GM12801 (cell line): ENCODE data around the gene FLVCR1.

Experiments used
- TF ChIP-seq, protein P1 (sequence below): IDR thresholded peaks from one replicate; pipeline ENCODE4 v1.5.1; 2011; ENCODE audit warnings: control low read depth; ENCODE audit not compliant: insufficient read length; ENCODE audit errors: extremely low read depth

The FLVCR1 gene

DNA sequence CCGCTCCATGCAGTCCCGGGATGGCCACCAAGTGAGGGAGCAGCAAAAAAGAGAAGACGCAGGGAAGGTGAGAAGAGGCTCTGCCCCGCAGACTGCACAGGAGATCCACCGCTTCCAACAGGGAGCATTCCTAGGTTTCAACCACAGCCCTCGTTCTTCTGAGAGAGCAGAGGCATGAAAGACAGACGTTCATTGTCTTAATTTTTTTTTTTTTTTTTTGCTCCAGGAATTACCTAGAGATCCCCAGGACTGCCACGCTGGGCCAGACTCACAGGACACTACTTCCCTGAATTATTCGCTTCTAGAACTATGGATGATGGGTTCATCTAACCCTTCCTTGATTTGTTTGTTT, 59.0 kb downstream of the FLVCR1 start:
- TF ChIP-seq, protein P1, sequence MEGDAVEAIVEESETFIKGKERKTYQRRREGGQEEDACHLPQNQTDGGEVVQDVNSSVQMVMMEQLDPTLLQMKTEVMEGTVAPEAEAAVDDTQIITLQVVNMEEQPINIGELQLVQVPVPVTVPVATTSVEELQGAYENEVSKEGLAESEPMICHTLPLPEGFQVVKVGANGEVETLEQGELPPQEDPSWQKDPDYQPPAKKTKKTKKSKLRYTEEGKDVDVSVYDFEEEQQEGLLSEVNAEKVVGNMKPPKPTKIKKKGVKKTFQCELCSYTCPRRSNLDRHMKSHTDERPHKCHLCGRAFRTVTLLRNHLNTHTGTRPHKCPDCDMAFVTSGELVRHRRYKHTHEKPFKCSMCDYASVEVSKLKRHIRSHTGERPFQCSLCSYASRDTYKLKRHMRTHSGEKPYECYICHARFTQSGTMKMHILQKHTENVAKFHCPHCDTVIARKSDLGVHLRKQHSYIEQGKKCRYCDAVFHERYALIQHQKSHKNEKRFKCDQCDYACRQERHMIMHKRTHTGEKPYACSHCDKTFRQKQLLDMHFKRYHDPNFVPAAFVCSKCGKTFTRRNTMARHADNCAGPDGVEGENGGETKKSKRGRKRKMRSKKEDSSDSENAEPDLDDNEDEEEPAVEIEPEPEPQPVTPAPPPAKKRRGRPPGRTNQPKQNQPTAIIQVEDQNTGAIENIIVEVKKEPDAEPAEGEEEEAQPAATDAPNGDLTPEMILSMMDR: no peak

DNA sequence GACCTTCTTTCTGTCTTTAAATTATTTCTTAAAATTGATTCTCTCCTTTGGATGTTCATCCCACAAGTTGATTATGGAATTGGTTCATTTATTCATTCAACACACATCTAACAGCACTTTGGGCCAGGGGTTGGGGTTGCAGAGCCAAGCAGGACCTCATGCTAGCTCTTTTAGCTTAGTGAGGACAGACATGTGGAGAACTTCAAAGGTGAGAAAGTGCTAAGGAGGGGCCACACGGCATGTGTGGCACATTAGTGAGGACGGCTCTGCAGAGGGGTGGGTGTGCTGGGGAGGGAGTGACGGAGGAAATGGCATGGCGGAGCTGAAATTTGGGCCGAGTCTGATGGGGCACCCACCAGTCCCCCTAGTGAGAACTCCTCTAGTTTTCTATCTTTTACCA, 59.8 kb downstream of the FLVCR1 start:
- TF ChIP-seq, protein P1: no peak

DNA sequence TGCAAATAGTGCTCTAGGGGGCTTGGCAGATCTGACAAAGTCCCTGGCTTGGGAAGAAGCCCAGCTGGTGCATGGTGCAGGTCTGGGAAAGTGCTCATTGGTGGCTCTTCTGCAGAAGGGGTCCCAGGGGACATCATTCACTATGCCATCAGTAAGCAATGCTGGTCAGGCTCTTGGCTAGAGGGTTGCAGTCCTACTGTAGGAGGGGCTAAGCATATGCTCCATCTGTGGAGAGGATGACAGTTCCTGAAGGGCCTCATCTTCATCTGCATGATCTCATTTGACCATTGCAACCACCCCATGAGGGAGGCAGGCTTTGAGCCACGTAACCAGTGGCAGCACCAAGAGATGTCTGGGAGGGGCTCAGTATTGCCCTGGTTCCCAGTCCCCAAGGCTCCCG, 60.7 kb downstream of the FLVCR1 start:
- TF ChIP-seq, protein P1: no peak

DNA sequence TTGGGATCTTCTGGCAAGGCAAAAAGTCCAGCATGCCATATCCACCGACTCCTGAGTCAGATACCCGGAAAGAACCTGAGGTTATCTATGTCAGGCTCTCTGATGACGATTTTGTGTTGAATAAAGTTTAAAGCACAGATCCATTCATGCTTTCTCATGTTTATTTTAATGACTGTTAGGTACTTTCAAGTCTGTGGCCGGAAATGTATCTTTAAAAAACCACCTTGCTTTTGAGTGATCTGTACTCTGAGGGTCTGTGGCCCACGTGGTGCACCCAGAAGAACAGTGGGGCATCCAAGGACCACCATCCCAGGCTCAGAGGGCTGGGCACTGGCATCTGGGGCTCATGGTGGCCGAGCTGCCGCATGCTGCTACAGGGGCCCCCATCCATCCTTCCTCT, 62.2 kb downstream of the FLVCR1 start:
- TF ChIP-seq, protein P1: no peak

DNA sequence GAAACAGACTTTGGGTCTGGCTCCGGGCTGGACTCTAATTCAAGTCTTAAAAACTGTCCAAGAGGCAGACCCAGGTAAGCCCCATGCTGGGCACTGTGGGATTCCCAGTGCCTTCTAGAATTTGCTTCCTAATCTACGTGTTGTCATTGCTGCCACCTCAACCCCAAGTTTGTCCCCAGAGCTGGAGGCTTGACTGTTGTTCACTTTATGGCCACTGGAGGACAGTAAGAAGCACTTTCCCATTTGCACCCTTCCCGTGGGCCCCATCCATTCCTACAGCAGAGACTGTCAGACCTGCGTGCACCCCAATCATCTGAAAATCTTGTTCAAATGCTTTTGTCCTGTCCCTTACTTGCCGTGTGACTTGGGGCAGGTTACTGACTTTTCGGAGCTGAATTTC, 62.8 kb downstream of the FLVCR1 start:
- TF ChIP-seq, protein P1: no peak

DNA sequence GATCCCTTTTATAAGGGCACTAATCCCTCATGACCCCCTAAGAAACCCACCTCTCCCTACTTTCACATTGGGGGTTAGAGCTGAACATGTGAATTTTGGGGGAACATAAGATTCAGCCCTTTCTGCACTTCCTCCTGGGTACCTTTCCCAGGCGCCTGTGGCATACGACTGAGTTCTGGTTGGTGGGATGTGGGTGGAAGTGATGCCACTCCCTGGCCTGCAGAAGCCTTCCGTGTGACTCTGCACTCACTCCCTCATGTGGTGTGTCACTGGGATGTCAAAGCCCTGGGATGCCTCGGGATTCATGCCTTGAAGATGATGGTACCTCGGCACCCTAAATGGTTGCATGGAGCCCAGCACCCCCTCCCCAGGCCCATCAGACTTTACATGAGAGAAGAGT, 63.9 kb downstream of the FLVCR1 start:
- TF ChIP-seq, protein P1: no peak

DNA sequence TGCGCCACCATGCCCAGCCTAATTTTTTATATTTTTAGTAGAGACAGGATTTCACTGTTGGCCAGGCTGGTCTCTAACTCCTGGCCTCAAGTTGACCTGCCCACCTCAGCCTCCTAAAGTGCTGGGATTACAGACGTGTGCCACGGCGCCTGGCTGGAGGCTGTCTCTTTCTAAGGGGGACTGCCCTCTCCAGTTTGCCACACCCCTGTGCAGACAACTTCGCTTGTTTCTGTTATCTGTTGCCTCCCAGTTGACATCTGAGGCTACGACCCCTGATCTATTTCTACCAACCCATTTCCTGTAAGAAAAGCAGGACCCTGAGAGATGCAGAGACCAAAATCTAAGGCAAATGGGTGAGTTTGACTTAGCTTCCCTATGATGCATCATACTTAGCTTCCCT, 68.3 kb downstream of the FLVCR1 start:
- TF ChIP-seq, protein P1: no peak
